Adrenal gland (tissue), 5 donors: ENCODE data around the gene IDH3A.

ENCODE experiments used
- CTCF ChIP-seq, 6 experiments: fragments of 450-650 bp in 4 of 6; fragments of 200-600 bp in 2 of 6; sonication (generic) in 1 of 6; IDR thresholded peaks; 1 replicate in 5 of 6; 2 replicates in 1 of 6; pipeline versions ENCODE4 v1.5.1 to v1.8.0; 2016 to 2021; ENCODE audit warnings: antibody characterized with exemption in 6 of 6, mild to moderate bottlenecking in 2 of 6, moderate library complexity in 1 of 6
- POLR2A ChIP-seq, 2 donors: fragments of 450-650 bp; IDR thresholded peaks; one replicate each; pipeline ENCODE4 v1.6.1; 2017; ENCODE audit warnings: antibody characterized with exemption in 2 of 2, mild to moderate bottlenecking in 2 of 2, moderate library complexity in 1 of 2
- donor health status: DM: no; HTN: no; CAD: no.

DNA sequence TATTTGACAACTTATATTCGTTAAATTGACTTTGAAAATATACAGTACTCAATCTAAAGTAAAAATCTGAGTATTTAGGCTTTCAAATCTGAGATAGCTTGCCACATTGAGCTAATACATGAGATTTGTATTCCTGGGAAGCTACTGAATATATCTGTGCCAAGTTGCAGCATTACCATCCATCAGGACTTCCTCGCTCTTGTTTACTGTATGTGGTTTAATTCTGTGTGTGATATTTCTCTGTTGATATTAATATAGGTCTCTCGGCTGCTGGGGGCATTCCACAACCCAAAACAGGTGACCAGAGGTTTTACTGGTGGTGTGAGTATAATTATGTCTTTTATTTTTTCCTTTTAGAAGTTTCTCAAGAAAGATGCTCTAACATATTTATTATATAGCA is 5.8 kb downstream of the IDH3A start:
- TF ChIP-seq POLR2A (IDR thresholded peaks at IDR 0.05) (no peak), CTCF (IDR thresholded peaks at IDR 0.05) (no peak)
